Measurements from ENCODE around the gene NRXN3.

GRCh38 chr14:78131201-78131600 is 39.0 kb upstream of the NRXN3 start:
- TF ChIP-seq ATF3 (IDR thresholded peaks at IDR 0.05): no peak
- TF ChIP-seq CTCF (IDR thresholded peaks at IDR 0.05; ENCODE audit: low read depth, low read length, missing input control): no peak
- no peak for TF ChIP-seq RAD21 (IDR thresholded peaks at IDR 0.05)
- TF ChIP-seq EGR1 (IDR thresholded peaks at IDR 0.05; ENCODE audit: low read depth in 2 of 2): no peak
